ENCODE measurements around the gene VEGFB. TPM values are rescaled to one million over a fixed set of nuclear protein-coding genes. Genes with fewer than 3 reads are reported as not detected.

Gene VEGFB
- total RNA-seq, 1 experiment from 2014 or later, result 47.5 TPM

- no peak for DNase-seq (ENCODE audit: low read depth, low spot score)
- peak; percentile 51; the same call in 1 of the 2 replicates for ATAC-seq
- H3K4me2 ChIP-seq (ENCODE audit: low read length), result no peak overlapping the region
- no TSS peak for BruUV-seq (replicated peaks)
- H3K79me2 ChIP-seq (ENCODE audit: insufficient read depth, low read length), result no peaks in the 10 kb centered on the region
- no peaks in the 10 kb centered on the region for H3K27me3 ChIP-seq (ENCODE audit: insufficient read depth, low read length)
- TF ChIP-seq CTCF (IDR thresholded peaks at IDR 0.05 in 2 of 3, conservative IDR thresholded peaks at IDR 0.05 in 1 of 3; ENCODE audit: borderline replicate concordance in 1 of 3, insufficient read depth in 1 of 3, low read depth in 2 of 3, low read length in 2 of 3) (peak in 1 of 3 experiments; percentile 16; a peak in 1 of 6 replicates), EZH2 (IDR thresholded peaks at IDR 0.05) (no peak)
- H3K27ac ChIP-seq (ENCODE audit: low read depth, low read length), result no peak overlapping the region
- no peaks in the 10 kb centered on the region for H3K9me3 ChIP-seq (ENCODE audit: control insufficient read depth in 1 of 2, insufficient read depth in 1 of 2, low read depth in 1 of 2, low read length in 2 of 2)
- RAD21 ChIA-PET (ENCODE audit: low non-redundant PET in 1 of 2, low total read pairs in 2 of 2, uncharacterized antibody in 2 of 2, unreplicated experiment in 2 of 2), result interaction anchor here in 1 of 2 experiments (0.7 kb wide), 1 partner anchor 87 kb away, joined by 3 read pairs; no protein-coding TSS in a partner anchor
- H3K4me1 ChIP-seq (ENCODE audit: control insufficient read depth in 1 of 2, insufficient read depth in 2 of 2, low read length in 2 of 2), result no peaks in the 10 kb centered on the region
- no peak overlapping the region for H3K4me3 ChIP-seq (replicated peaks in 1 of 2; ENCODE audit: low read depth in 1 of 2, low read length in 2 of 2)
- no peak overlapping the region for H2AFZ ChIP-seq (ENCODE audit: low read depth, low read length, poor library complexity, severe bottlenecking)
- intact Hi-C loops (cut with micrococcal nuclease), result no loop called here
- POLR2A ChIA-PET, result no interaction called here
- no peaks in the 10 kb centered on the region for H3K9me2 ChIP-seq (ENCODE audit: insufficient read depth)
- no peaks in the 10 kb centered on the region for H4K20me1 ChIP-seq (ENCODE audit: insufficient read depth)
- H3K9ac ChIP-seq (ENCODE audit: low read length), result no peak overlapping the region
- 0 out of 4 replicates have a peak, but pooled peaks cover 0 to 2% of the 10 kb centered on the region in 2 experiments for H3K36me3 ChIP-seq (ENCODE audit: control insufficient read depth in 1 of 2, insufficient read depth in 2 of 2, low read length in 2 of 2)
- CTCF ChIA-PET, result interaction anchor here (0.7 to 1.7 kb wide), 2 partner anchors 12 to 15 kb away, joined by 3 to 7 read pairs; no protein-coding TSS in a partner anchor
Measured at GRCh38 chr11:64216879-64217278, 17.5 kb upstream of the VEGFB start.

- Histone ChIP-seq H3K4me1 (ENCODE audit: control insufficient read depth in 1 of 2, insufficient read depth in 2 of 2, low read length in 2 of 2) (no peaks in the 10 kb centered on the region), H3K27ac (ENCODE audit: low read depth, low read length) (no peak overlapping the region), H3K4me2 (ENCODE audit: low read length) (no peak overlapping the region), H3K79me2 (ENCODE audit: insufficient read depth, low read length) (no peaks in the 10 kb centered on the region), H3K9me3 (ENCODE audit: control insufficient read depth in 1 of 2, insufficient read depth in 1 of 2, low read depth in 1 of 2, low read length in 2 of 2) (no peaks in the 10 kb centered on the region), H3K36me3 (ENCODE audit: control insufficient read depth in 1 of 2, insufficient read depth in 2 of 2, low read length in 2 of 2) (peaks cover 0 to 6% of the 10 kb centered on the region in 2 experiments; a peak in 1 of 4 replicates), H3K9ac (ENCODE audit: low read length) (no peak overlapping the region), H3K9me2 (ENCODE audit: insufficient read depth) (no peaks in the 10 kb centered on the region), H2AFZ (ENCODE audit: low read depth, low read length, poor library complexity, severe bottlenecking) (no peak overlapping the region), H3K27me3 (ENCODE audit: insufficient read depth, low read length) (no peaks in the 10 kb centered on the region), H3K4me3 (replicated peaks in 1 of 2; ENCODE audit: low read depth in 1 of 2, low read length in 2 of 2) (no peak overlapping the region), H4K20me1 (ENCODE audit: insufficient read depth) (no peaks in the 10 kb centered on the region)
- BruUV-seq (replicated peaks), result no TSS peak
- ChIA-PET CTCF (no interaction called here), POLR2A (no interaction called here), RAD21 (ENCODE audit: low non-redundant PET in 1 of 2, low total read pairs in 2 of 2, uncharacterized antibody in 2 of 2, unreplicated experiment in 2 of 2) (no interaction called here)
- DNase-seq (ENCODE audit: low read depth, low spot score) (no peak), ATAC-seq (no peak)
- intact Hi-C loops (cut with micrococcal nuclease), result no loop called here
- TF ChIP-seq YY1 (IDR thresholded peaks at IDR 0.05; ENCODE audit: extremely low read depth, insufficient replicate concordance, low read depth, low read length) (no peak), EZH2 (IDR thresholded peaks at IDR 0.05) (no peak), TCF7L2 (IDR thresholded peaks at IDR 0.05; ENCODE audit: borderline replicate concordance, extremely low read depth, insufficient read depth, insufficient read length) (no peak), JUND (IDR thresholded peaks at IDR 0.05) (no peak), EGR1 (IDR thresholded peaks at IDR 0.05; ENCODE audit: low read depth) (no peak), FOSL1 (IDR thresholded peaks at IDR 0.05; ENCODE audit: low read depth) (no peak), POLR2A (IDR thresholded peaks at IDR 0.05; ENCODE audit: borderline replicate concordance, extremely low read depth, insufficient read depth, insufficient read length) (no peak), EZH2phosphoT487 (IDR thresholded peaks at IDR 0.05; ENCODE audit: borderline replicate concordance) (no peak), ZFX (IDR thresholded peaks at IDR 0.05) (no peak), SRF (IDR thresholded peaks at IDR 0.05; ENCODE audit: low read depth) (no peak), ZNF274 (IDR thresholded peaks at IDR 0.05; ENCODE audit: low read depth, low read length) (no peak), ZBTB33 (IDR thresholded peaks at IDR 0.05; ENCODE audit: extremely low read depth, insufficient replicate concordance, low read length) (no peak), SP1 (IDR thresholded peaks at IDR 0.05; ENCODE audit: low read depth) (no peak), CEBPB (IDR thresholded peaks at IDR 0.05; ENCODE audit: low read depth) (no peak), MAX (IDR thresholded peaks at IDR 0.05) (no peak), CBX3 (IDR thresholded peaks at IDR 0.05; ENCODE audit: low read depth) (no peak)
Measured at GRCh38 chr11:64218628-64219353, 15.6 kb upstream of the VEGFB start.
